GM19463 (cell line): ENCODE data around the gene EVI5.
"Not testable (repeated sequence)": the region's sequence is repeated elsewhere in the genome, so short reads cannot be mapped to it uniquely, and the experiment has no call there.

Experiments
- ATAC-seq: cut with Tn5 transposase; IDR thresholded peaks from one replicate; pipeline ENCODE4 v1.9.1; 2021; ENCODE audit warnings: mild to moderate bottlenecking, moderate library complexity; ENCODE audit not compliant: unreplicated experiment

The EVI5 gene

DNA sequence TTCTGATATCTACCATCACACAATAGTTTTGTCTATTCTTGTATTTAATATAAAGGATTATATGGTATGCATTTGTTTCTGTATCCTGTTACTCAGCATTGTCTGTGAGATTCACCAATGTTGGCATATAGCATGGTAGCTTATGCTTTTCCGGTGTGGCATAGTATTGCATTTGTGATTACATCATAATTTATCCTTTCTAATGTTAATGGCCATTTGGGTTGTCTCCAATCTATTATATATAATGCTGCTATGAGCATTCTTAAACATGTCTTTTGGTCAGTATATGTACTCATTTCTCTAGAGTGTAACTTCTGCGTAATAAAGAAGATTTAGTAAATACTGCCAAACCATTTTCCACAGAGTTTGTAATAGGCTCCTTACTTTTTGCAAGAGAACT lies 257.2 kb downstream of the EVI5 start:
- no peak for ATAC-seq

DNA sequence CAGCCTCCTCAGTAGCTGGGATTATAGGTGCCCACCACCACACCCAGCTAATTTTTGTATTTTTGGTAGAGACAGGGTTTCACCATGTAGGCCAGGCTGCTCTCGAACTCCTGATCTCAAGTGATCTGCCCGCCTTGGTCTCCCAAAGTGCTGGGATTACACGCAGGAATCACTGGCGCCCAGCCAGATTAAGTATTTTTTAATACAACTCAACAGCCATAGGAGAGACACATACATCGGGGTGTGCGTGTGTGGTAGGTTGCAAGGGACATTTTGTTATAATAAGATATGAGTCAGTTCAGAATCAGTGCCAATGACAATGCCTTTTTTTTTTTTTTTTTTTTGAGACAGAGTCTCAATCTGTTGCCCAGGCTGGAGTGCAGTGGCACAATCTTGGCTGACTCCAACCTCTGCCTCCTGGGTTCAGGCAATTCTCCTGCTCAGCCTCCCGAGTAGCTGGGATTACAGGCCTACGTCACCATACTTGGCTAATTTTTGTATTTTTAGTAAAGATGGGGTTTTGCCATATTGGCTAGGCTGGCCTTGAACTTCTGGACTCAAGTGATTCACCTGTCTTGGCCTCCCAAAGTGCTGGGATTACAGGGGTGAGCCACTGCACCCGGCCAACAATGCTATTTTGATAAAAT lies 259.8 kb downstream of the EVI5 start:
- not testable (repeated sequence) for ATAC-seq

DNA sequence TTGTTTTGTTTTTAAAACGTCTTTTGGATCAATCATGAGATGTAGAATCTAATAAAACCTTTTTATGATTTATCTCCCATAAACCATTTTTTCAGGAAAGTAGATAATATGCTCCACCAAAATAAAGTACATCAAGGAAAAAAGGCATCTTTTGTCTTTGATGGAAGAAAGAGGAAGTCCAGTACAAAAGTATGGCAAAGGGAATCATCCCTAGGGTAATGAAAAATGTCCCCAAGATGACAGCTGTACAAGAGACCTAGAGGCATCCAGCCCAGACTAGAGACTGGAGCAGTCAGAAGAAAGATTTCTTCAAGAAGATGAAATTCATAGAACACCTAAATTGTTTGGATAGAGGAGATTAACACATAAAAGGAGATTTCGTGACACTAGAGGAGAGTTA lies 265.9 kb downstream of the EVI5 start:
- no peak for ATAC-seq

DNA sequence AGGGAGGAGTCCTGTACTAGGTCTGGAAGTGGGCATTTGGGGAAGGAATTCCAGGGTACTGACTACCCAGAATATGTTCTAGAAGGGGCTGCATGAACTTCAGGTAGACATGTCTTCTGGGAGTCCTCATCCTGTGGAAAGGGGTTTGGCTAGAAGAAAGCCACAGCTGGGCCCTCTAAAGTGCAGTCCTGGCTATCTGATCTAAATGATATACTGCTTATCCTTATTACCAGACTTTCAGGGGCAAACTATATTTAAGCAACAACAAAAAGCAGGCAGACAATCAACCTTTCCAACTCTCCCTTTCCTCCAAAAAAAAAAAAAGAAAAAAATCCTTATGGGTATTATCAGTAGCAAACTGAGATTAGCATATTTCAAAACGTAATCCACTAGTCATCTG lies 268.3 kb downstream of the EVI5 start:
- no peak for ATAC-seq

DNA sequence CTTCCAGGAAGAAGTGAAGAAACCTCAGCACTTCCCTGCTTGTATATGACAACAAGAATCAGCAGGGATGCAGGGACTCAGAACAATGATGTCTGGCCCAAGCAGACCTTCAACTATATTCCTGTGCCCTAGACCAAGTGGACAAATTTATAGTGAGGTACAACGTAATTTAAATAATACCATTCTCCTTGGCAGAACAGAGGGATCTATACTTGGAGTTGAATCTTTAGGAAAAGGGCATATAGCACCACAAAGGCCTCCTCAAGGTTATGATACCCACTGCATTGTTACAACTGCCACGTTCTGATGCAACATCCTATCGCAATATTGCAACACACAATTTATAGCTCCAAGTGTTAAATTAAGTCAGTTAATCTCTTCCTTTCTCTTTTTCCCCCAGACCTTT lies 269.1 kb downstream of the EVI5 start:
- ATAC-seq, result no peak

DNA sequence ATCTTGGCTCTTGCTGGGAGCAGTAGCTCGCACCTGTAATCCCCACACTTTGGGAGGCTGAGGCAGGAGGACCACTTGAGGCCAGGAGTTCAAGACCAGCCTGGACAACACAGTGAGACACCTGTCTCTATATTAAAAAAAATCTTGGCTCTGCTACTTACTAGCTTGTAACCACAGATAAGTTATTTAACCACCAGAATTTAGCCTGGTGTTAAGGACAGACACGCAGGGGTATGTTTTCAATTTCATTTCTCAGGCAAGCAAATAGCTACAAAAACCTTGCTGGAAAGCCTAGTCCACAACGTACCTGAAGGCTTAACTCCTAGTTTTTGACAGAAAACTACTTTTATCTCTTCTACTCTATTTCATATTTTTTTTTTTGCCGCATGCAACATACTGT lies 273.4 kb downstream of the EVI5 start:
- ATAC-seq, result peak; percentile 90

DNA sequence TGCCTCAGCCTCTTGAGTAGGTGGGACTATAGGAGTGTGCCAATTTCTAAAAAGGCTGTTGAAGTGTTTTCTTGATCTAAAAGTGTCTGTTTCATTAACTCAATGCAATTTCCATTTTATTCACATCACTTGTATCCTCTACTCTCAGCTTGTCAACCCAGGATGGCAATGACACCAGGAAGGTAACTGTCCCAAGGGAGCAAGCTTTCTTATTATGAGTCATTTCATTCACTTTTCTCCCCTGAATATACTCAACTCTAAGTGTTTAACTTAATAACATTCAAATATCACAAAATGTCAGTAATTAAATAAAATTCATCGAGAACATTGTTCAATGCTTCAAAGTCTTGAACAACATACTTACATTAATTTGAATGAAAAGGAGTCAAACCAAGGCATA lies 275.3 kb downstream of the EVI5 start:
- ATAC-seq, result peak; percentile 52

DNA sequence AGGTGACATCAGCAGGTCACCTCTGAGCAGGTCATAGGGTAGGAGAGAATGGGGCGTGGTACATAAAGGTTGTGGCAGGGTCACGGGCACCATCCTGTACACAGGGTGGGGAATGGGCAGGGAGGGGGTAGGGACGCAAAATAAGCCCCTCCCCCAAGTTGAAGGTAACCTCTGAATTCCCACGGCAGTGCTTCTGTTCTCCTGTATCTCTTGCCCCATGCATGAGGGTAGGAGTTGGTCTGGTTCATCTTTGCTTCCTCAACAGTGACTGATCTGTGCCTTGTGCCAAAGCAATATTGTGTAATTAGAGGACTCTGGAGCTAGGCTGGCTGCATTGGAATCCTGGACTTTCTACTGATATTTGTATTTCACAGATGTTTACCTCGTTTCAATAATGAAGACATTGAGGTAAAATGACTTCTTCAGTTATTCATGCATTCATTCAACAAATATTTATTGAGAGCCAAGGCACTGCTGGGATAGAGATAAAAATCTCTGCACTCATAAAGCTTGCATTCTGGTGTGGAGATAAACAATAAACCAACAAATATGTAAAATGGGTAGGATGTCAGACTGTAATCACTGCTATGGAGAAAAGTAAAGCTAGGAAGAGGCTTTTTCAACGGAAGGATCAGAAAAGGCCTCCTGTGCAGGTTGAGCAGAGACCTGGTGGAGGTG lies 279.8 kb downstream of the EVI5 start:
- no peak for ATAC-seq

DNA sequence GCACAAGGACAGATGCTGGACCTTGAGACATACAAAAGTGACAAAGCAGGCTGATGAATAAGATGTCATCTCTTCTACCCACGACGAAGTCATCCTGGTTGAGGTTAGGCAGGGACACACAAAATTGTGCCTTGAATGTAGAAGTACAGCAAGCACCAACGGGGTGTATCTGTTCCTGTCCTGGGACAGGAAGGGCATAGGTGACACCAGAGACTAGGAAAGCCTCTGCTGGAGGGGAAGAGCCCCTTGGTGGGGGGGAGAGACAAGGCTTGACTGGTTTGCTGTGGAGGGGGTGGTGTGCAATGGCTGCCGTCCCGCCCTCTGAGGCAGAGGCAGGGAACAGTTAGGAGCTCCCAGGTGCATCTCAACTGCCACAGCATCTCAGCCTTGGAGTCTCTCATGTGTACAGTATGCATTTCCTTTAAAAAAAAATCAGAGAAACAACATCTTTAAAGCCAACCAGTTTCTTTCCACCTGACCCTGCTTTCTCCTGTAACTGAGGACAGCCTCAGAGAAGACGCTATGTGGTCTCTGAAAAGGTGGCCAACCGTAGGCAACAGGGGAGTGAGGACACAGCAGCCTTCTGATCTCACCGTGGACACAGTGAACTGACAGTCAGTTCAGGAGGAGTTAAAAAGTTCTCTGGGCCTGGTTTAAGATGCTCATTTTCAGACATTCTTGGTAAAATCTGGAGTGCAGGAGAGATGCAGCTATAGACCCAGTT lies 280.5 kb downstream of the EVI5 start:
- no peak for ATAC-seq

DNA sequence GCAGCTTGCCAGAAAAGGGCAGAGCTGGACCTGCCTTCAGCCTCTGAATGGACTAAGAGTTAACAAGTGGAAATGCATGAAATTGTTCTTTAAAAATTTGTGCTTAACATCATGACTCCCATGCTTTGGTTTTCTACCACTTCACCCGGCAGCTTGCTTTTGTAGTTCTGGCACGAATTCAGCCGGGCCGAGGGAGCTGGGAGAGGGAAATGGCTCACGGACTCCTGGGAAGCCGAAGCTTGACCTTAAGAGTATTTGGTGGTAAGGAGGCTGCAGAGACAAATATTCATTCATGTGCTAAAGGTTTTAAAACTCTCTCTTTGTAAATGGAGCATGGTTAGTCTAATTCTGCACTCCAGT lies 281.0 kb downstream of the EVI5 start:
- ATAC-seq, result no peak

DNA sequence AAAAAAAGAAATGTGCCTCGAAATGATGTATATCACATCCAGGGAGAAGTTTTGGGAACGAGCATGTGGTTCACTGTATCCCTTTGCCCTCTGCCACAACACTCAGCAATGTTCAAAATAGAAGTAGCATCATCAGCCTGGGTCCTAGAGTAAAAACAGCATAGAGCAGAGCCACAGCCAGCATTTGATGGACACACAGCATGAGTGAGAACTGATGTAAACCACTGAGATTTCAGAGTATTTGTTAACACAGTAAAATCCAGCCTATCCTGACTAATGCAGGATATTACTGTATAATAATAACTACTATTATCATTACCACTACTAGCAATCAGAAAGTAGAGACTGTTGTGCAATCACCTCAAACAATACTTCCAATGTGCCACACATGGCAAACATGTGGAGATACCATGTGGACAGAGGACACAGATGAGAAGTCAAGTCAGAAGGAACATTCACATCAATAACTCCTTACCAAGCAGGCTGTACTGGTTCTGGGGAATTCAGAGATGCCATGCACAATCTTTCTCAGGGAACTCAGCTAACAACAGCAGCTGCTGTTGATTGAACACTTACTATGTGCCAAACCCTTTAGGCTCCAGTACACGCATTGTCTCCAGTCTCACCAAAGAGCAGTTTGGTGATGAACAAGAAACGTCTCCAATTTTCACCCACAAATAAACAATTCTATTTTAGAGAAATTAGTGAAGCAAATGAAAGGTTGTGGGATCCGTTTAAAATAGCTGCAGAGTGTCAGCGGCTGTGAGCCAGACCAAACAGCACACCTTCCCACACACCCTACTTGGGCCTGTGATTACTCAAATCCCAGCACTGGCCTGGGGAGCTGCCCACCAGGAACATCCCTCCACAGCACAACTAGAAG lies 281.6 kb downstream of the EVI5 start:
- peak; percentile 39 for ATAC-seq

DNA sequence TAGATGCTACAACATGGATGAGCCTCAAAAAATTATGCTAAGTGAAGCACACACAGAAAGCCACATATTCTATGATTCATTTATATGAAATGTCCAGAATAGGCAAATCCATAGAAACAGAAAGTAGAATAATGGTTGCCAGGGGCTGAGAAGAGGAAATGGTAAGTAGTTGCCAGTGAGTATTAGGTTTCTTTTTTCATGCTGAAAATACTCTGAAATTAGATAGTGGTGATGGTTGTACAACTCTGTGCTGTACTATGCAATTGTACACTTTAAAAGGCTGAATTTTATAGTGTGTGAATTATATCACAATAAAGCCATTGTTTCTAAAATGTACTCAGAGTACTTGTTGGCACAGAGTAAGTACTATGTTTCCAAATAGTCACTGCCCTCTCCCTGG lies 282.7 kb downstream of the EVI5 start:
- ATAC-seq, result peak; percentile 62

DNA sequence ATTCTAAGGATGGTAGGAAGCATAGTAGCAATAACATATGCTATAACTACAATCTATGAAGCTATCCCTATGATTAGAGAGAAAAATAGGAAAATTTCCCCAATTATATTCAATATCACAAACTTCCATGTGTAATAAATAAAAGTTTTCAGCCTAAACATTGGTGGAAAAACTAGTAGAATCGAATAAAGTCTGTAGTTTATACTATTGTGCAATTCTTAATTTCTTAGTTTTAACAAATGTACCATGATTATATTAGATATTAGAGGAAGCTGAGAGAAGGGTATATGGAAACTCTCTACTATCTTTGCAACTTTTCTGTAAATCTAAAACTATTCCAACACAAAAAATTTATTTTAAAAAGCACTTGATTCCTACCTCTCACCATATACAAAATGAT lies 284.4 kb downstream of the EVI5 start:
- ATAC-seq, result no peak

DNA sequence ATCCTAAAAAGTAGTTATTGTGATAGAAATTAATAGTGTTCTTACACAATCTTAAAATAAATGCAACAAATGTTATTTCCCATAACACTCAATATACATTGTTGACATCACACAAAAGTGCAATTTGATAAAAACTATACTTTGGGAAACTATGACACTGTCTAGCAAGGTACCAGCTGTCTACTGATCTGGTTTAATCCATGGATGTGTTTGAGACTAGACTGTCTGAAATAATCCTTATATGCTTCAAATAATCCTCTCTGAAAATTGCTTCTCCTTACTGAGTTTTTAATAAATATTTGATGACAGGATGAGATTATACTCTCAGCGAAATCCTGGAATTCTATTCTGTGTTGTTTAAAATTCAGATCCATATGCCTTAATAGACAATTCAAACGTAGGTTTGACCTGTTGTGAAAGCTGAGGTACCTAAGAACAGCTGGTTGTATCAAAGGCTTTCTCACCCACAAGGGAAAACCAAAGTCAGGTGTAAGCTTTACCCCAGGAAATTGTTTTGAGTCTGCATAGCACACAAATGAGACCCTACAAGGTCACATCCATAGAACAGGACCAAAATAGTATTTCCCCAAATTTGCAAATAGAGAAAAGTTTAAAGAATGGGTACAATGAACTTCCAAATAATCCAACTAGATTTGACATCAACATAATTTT lies 289.4 kb downstream of the EVI5 start:
- no peak for ATAC-seq

DNA sequence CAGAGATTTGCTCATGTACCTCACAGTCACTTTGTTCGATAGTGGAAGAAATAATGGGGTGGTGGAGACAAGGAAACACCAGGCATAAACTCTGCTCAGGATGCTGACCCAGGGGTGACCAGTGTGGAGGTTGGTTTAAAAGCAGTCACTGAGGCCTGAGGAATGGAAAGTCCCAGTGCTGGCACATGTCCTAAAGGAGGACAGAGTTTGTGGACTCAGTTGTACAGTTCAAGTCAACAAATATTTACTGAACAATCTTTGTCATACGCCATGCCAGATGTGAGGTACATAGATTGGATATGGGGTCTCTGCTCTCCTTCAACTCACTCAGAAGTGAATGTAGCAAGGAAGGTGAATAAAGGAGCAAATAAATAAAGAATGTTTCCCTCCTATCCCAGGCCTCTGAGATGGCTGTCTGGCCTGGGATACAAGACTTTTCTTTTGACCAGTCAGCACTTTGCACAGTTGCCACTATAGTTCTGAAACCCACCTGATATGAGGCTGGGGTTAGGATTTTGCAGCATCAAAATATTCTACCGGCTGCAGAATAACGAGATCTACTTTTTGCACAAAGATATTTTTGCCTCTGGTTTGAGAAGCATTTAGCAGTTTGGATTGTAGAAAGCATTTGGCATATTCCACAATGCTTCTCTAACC lies 290.3 kb downstream of the EVI5 start:
- no peak for ATAC-seq

DNA sequence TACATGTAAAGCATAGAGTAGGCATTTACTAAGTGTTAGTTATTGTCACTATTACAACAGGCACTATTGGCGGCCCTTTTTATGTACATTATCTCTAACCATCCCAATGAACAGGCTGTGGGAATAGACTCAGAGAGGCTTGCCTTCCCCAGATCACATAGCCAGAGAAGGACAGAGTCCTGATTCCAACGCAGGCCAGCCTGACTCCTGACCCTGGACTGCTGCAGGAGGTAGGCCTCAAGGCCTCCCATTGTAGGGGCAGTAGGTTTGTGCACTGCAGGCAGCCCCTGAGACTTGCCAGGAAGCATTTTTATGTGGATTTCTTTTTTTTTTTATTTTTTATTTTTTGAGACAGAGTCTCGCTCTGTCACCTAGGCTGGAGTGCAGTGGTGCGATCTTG lies 291.8 kb downstream of the EVI5 start:
- ATAC-seq, result no peak

DNA sequence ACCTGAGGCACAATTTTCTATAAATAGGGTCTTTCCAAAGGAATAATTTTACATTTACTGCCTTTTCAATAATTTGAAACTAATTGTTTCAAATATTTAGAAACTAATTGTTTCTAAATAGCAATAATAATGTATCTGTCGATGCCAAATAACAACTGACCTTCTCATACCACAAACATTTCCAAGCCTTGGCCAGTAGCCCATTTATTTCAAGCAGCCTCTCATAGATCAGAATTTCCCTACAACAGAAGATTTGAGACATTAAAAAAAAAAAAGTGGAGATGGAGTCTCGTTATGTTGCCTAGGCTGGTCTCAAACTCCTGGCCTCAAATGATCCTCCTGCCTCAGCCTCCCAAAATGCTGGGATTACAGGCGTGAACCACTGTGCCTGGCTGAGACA lies 296.1 kb downstream of the EVI5 start:
- ATAC-seq, result no peak

DNA sequence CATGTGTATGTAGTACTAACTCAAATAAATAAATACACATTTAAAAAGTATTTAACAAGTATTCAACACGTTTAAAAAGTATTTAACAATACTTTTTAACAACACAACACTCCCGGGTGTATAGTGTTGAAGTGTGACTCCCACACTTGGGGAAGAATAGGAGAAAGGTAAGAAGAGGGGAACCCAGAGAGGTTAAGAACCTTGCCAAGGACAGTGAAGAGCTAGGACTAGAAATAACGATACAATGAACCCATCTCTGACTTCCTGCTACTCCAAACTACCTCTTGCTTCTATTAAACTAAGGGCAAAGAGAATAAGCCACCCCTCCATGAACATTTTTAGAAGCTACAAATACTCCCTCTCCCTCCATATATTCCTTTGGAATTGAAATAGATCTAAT lies 296.5 kb downstream of the EVI5 start:
- no peak for ATAC-seq

DNA sequence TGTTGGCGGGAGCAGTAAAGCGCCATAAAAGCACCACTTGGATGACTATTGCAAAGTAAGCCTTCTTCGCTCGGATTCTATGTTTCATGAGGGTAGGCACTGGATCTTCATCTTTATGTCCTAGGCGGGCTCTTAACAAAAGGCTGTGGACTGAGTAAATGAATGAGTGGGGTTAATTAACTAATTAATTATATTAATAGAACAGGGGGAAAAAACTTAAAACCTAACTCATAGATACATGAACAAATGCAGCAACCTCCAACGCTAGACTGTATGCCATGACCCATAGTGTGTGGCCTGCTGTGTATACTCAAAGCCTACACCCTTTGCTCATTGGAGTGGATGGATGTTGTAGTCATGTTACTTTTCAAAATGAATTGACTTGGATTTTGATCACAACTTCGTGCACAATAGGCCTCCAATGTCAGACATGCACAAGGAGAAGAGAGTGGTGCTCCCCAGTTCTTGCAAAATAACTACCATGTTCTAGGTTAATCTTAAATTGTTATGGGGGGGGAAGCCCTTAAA lies 297.8 kb downstream of the EVI5 start:
- no peak for ATAC-seq
